ENCODE data around the gene LAMA4.
"Not testable (repeated sequence)": the region's sequence is repeated elsewhere in the genome, so short reads cannot be mapped to it uniquely, and the experiment has no call there.

The LAMA4 gene

GRCh38 chr6:112215488-112216284, 38.7 kb downstream of the LAMA4 start:
- DNase-seq (ENCODE audit: low read depth in 2 of 3, low spot score in 2 of 3), result no peak

DNA sequence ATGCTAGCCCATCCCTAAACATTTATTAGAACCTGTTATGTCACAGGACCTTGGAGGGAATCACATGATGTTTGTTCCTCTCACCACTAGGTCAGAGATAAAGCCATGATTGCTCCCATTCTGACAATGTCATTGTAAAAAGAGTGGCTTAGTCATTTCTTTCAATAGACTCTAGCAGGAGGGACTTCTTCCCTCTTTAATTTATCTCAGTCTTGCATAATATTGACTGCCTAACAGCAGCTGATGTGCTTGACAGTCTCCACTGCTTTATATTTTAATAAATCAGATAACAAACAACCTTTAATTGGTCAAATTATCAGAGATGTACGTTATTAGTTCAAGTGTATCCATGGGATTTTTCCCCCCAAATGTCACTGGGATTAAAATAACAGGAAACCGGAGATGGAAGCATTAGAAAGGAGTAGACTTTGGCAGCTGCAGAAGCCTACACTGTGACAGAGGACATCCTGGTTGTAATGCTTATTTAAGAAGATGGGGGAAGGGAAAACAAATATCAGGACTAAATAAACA, 39.6 kb downstream of the LAMA4 start:
- no peak for DNase-seq (ENCODE audit: low read depth in 2 of 3, low spot score in 2 of 3)

- DNase-seq (ENCODE audit: low read depth in 2 of 3, low spot score in 2 of 3), result no peak
Measured at GRCh38 chr6:112210852-112211251, 43.5 kb downstream of the LAMA4 start.

DNA sequence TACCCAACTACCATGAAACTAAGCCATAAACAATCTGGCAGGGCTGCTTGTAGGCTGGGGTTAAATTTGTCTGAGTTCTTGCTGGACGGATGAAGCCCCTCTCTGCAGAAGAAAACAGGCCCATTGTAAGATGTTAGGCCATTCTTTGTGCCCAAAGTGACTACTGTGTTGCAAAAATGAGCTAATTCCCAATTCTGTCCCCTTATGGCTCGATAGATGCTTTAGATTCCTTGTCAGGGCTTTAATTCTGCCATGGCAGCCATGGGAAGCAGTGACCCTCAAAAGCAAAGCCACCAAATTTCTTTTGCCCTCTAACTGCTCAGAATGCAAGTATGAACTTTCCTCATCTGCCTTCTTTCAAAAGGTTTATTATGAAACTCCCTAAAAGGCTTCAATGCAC, 45.2 kb downstream of the LAMA4 start:
- DNase-seq (ENCODE audit: low read depth in 2 of 3, low spot score in 2 of 3), result no peak

DNA sequence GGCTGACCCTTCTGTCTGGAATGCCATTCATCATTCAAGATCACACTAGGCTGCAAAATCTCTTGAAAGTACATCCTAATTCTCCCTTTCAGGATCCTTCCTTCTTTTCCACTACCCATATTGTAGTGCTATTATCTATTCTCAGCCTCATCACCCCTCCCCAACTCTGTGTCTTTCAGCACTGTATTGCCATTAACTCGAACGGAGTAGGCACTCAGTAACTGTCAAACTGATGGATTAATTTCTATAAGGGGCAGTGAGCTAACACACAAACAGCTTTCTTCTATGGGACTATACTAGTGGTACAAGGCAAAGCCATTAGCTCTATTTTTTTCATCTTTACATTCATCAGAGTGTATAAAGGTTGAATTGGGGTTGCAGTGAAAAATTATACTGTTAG, 46.6 kb downstream of the LAMA4 start:
- no peak for DNase-seq (ENCODE audit: low read depth in 2 of 3, low spot score in 2 of 3)

DNA sequence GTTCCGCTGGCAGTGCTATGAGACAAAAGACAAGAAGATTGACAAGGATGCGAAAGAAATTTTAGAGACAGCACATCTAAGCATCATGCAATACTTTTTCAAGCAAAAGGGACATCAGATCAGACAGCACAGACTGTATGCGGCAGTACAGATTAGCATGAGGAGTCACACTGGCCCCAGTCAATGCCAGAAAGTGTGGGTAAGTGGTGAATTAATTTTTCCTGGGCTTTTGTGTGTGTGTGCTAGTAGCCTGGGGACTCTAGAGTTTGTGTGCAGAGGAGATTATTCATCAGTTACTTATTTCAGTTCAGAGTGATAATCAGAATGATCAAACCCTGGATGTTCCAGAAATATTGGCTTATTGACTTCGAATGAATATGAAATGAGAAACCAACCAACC, 47.2 kb downstream of the LAMA4 start:
- no peak for DNase-seq (ENCODE audit: low read depth in 2 of 3, low spot score in 2 of 3)

GRCh38 chr6:112206110-112206458, 48.3 kb downstream of the LAMA4 start:
- DNase-seq (ENCODE audit: low read depth in 2 of 3, low spot score in 2 of 3), result no peak

DNA sequence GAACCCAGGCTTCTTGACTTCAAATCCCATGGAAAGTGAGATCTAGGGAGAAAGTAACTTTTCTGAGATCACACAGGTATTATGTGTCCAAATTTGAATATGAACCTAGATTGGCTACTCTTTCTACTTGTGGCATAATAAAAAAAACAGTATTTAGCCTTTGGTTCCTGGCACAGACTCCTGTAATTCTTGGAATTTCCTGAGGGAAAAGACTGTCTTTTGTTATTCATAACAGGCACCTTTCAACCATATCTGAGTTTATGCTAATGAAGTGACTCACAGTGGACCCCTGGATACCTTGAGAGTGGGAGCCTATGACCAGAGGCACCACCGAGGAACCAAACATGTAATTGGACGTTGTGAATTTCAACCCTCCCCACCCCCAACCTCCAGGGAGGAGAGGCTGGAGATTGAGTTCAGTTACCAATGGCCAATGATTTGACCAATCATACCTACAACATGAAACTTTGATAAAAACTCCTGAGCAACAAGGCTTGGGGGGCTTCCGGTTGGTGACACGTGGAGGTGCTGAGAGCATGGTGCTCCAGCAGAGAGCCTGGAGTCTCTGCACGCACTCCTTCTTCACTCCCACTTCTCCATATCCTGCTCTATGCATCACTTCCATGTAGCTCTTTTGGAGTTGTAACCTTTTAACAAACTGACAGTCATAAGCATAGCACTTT, 48.8 kb downstream of the LAMA4 start:
- DNase-seq (ENCODE audit: low read depth in 2 of 3, low spot score in 2 of 3), result no peak

GRCh38 chr6:112204350-112204706, 50.0 kb downstream of the LAMA4 start:
- no peak for DNase-seq (ENCODE audit: low read depth in 2 of 3, low spot score in 2 of 3)

DNA sequence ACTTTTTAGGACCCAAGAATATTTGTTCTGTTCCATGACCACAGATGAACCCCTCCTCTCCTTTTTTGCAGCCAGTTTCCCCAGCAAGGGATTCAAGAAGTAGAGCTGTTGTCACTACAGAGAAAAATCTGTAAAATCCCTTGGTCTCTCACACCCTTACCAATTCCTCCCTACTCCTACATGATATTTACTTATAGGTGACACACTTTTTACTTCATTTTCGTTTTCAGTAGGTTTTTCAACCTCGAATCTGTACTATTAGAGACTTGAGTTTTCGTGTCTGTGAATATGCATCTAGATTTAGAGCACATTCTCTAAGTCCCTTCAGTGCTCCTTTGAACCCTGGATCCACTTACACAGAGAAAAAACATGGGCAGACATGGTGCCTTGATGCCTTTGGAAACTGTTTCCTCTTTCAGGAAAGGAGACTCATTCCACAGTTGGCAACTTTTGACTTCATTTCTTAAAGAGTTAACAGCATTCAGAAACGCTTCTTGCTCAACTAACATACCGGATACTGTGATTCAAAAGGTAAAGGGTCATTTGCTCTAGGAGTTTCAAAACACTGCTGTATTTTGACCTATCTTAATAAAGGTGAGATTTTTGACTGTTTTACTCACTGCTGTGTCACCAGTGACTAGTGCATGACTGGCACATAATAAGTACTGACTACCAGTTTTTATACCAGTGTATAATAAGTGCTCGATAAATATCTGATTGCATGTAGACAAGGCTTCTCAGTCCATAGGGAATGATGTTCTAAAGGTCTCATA, 50.6 kb downstream of the LAMA4 start:
- no peak for DNase-seq (ENCODE audit: low read depth in 2 of 3, low spot score in 2 of 3)

DNA sequence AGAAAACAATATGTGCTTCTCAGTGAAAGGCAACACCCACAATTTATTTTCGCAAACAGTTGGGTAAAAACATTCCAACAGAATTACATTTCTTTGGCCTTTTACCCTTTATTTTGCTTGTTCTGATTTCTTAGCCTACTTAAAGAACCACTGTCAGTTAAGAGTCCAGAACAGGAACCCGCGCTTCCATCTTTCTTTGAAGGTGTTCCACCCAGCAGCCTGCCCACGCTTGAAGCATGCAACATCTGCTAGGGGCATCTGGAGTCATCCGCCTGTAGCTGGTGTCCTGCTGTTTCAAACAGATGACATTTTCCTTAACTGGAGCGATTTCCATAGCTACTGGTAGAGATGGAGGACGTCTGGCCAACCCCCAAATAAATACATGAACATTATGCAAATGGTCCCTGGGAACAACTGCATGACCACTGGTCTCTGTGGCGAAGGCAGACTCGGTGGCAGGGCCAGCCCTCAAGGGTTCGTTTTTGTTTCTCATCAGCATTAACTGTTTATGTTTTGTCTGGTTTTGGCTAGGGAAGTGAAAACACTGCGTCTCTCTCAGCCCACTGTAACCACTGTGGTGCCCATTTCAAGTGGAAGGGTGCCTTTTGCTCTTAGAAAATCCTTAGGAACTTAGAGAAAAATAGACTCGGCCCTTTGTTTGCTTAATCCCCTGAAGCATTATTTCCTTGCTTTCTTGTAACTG, 51.6 kb downstream of the LAMA4 start:
- DNase-seq (ENCODE audit: low read depth in 2 of 3, low spot score in 2 of 3), result no peak

- not testable (repeated sequence) for DNase-seq (ENCODE audit: low read depth in 2 of 3, low spot score in 2 of 3)
Measured at GRCh38 chr6:112200185-112200914, 54.0 kb downstream of the LAMA4 start.

DNA sequence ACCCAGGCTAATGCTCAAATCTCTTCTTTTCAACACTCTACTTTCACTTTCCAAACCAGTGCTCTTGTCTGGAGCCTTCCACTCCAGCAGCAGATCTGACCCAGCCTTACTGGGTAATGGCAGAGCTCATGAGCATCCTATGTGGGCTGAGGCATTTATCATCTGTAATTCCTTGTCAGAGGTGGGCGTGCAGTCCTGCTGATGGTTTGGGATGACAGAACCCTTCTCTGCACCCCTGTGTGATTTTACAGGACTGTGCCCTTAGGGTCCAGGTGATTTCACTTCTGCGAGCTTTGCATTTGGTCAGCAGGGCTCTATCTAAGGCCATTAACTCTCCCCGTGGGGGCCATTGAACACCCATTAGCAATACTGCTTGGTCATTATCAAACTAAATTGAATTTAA, 55.4 kb downstream of the LAMA4 start:
- DNase-seq (ENCODE audit: low read depth in 2 of 3, low spot score in 2 of 3), result no peak

DNA sequence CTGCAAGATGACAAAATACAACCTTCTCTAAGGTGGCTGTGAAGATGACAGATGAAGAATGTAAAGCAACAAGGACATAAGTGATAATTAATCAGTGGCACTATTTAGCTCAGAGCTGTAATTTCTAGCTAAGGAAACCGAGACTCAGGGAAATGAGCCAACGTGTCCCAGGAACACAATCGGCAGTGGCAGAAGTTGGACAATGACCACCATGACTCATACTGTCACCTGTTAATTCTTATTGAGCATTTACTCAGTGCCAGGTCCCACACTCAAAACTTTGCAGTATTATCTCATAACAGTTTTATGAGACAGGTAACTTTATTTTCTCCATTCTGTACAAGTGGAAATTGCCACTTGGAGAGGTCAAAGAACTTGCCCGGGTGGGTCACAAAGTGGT, 55.8 kb downstream of the LAMA4 start:
- no peak for DNase-seq (ENCODE audit: low read depth in 2 of 3, low spot score in 2 of 3)

- DNase-seq (ENCODE audit: low read depth in 2 of 3, low spot score in 2 of 3), result no peak
Measured at GRCh38 chr6:112197636-112198035, 56.7 kb downstream of the LAMA4 start.

- DNase-seq (ENCODE audit: low read depth in 2 of 3, low spot score in 2 of 3), result no peak
Measured at GRCh38 chr6:112196306-112196705, 58.1 kb downstream of the LAMA4 start.

DNA sequence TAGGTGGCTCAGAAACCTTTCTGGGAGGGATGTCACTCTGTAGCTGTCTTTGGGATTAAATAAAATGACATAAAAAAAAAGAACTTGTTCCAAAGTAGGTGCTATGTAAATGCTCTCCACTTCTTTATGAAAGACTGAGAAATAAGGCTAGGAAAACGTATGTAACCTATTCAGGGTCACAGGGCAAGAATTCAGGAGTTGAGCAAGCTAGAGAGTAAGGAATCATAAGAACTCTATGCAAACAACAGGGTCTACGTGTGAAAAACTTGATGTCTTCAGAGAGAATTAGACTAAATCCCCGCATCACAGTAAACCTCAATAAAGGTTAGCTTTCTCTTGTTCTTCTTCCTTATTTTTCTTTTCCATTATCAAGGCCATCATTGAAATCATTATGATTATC, 59.2 kb downstream of the LAMA4 start:
- no peak for DNase-seq (ENCODE audit: low read depth in 2 of 3, low spot score in 2 of 3)

- DNase-seq (ENCODE audit: low read depth in 2 of 3, low spot score in 2 of 3), result no peak
Measured at GRCh38 chr6:112194511-112194910, 59.9 kb downstream of the LAMA4 start.

GRCh38 chr6:112193535-112194051, 60.8 kb downstream of the LAMA4 start:
- no peak for DNase-seq (ENCODE audit: low read depth in 2 of 3, low spot score in 2 of 3)

DNA sequence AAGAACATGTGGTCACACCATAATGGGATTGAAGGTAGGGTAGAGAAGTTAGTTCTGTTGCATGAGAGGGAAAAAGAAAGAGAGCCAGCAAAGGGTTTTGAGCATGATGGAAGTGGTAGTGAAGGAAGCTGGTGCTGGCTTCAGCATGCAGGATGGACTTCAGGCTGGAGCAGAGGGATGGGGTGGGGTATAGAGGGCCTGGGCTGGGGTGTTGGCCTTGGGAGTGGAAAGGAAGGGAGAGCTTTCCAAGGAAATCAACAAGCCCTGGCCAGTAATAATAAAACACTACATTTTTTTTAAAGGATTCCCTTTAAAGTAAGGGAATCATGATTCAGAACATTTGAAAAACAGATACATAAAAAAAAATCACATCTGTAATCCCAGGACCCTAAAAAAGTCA, 61.2 kb downstream of the LAMA4 start:
- no peak for DNase-seq (ENCODE audit: low read depth in 2 of 3, low spot score in 2 of 3)
